ENCODE measurements around the gene LAMA3. TPM values are rescaled to one million over a fixed set of nuclear protein-coding genes. Genes with fewer than 3 reads are reported as not detected.

The LAMA3 gene
- total and polyA plus RNA-seq, 12 donors = 0.89 to 5.3 (median 3.3) TPM

DNA sequence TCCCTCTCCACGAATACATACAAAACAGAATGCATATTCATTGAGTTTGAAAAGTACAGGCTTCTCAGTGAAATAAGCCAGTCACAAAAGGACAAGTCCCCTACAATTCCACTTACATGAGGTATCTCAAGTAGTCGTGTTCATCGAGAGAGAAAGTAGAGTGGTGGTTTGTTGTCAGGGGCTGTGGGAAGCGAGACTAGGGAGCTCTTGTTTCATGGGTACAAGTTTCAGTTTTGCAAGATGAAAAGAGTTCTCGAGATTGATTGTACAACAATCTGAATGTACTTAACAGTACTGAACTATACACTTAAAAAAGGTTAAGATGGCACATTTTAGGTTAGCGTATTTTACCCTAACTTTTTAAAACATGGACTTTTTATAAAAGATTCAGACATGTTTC lies 253.9 kb downstream of the LAMA3 start:
- H3K27me3 ChIP-seq = no peaks in the 10 kb centered on the region
- WGBS, 2 donors = 87 to 89% methylated on average over 6 of the region's 6 CpGs
- H3K4me3 ChIP-seq = no peak overlapping the region
- intact Hi-C loops (cut with DNase I) = no loop called here
- no peak overlapping the region for H3K27ac ChIP-seq
- TF ChIP-seq, protein P1, sequence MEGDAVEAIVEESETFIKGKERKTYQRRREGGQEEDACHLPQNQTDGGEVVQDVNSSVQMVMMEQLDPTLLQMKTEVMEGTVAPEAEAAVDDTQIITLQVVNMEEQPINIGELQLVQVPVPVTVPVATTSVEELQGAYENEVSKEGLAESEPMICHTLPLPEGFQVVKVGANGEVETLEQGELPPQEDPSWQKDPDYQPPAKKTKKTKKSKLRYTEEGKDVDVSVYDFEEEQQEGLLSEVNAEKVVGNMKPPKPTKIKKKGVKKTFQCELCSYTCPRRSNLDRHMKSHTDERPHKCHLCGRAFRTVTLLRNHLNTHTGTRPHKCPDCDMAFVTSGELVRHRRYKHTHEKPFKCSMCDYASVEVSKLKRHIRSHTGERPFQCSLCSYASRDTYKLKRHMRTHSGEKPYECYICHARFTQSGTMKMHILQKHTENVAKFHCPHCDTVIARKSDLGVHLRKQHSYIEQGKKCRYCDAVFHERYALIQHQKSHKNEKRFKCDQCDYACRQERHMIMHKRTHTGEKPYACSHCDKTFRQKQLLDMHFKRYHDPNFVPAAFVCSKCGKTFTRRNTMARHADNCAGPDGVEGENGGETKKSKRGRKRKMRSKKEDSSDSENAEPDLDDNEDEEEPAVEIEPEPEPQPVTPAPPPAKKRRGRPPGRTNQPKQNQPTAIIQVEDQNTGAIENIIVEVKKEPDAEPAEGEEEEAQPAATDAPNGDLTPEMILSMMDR (IDR thresholded peaks at IDR 0.05) = no peak
- H3K36me3 ChIP-seq = peaks cover 0 to 36% (median 0%) of the 10 kb centered on the region in 9 donors
- DNase-seq = no peak
- H3K9me3 ChIP-seq = no peaks in the 10 kb centered on the region
- no peak for ATAC-seq
- H3K4me1 ChIP-seq = peaks cover 0 to 8% (median 0%) of the 10 kb centered on the region in 9 donors

DNA sequence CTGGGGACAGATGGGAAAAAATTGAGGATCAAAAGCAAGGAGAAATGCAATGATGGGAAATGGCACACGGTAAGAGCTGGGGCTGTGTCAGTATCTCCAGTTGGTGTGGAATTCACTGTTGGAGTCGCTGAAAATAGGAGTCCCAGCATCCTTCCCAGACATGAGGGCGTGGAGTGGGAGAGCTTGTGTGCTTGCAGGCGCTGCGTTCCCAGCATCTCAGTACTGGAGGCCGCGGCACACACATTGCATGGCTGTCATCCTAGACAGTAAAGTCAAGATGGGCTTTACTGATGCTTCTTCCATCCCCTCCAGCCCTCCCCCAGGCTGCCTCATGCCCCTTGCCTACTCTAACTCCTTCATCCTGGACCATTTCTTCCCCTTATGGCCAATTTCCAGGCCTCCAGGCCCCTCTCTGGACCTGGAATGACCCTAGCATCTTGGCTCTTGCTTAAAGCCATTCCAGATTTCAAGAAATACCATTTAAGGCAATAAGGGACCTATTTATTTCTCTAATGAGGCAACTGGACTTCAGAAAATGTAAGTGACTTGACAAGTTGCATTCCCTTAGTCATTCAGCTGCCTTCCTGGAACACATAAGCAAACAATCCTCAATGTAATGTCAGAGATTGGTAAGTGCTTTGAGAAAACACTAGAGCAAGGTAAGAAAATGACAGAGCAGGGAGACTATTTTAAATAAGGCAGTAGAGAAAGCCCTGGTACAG lies 254.8 kb downstream of the LAMA3 start:
- no peak for DNase-seq
- Histone ChIP-seq H3K4me1 (peaks cover 0 to 3% (median 0%) of the 10 kb centered on the region in 9 donors), H3K27me3 (no peaks in the 10 kb centered on the region), H3K9me3 (no peaks in the 10 kb centered on the region), H3K27ac (no peak overlapping the region), H3K36me3 (peaks cover 0 to 34% (median 0%) of the 10 kb centered on the region in 9 donors), H3K4me3 (no peak overlapping the region)
- intact Hi-C loops (cut with DNase I) = no loop called here
- 95 to 96% methylated on average over 7 of the region's 7 CpGs for WGBS, 2 donors
- ATAC-seq = no peak
- TF ChIP-seq, protein P1 (IDR thresholded peaks at IDR 0.05) = no peak

DNA sequence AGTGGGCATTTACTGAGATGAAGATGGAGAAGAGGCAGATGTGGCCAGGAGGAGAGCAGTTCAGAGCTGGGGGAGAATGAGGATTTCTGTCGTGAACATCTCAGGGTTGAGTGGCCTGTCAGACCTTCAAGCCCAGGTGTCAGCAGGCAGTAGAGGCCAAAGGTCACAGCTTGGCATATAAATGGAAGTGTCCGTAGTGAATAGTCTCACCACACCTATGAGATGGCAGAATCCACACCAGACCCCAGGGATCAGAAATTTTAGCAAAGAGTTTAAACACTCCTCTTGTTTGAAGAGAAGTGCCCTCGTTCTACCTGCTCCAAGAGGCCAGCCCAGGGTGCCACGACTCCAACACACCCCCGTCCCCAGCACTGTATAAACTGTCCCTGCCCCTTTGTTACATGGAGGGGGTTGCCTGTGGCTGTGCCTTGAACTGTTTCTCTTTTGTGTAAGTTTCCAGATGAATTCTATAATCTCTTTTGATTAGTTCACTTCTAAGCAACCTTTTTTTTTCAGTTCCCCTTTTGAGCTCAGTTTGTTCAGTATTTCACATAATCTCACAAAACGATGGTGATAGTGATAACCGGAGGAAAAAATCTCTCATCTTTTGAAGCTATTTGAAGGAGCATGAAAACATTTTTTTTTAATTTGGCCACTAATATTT lies 256.3 kb downstream of the LAMA3 start:
- ATAC-seq (no peak), DNase-seq (no peak)
- intact Hi-C loops (cut with DNase I) = no loop called here
- H3K4me3 ChIP-seq = no peak overlapping the region
- TF ChIP-seq, protein P1 (IDR thresholded peaks at IDR 0.05) = no peak
- H3K27ac ChIP-seq = no peak overlapping the region
- WGBS, 2 donors = 90 to 93% methylated on average over 7 of the region's 7 CpGs
- peaks cover 0 to 33% (median 0%) of the 10 kb centered on the region in 9 donors for H3K36me3 ChIP-seq
- no peaks in the 10 kb centered on the region for H3K9me3 ChIP-seq
- no peaks in the 10 kb centered on the region for H3K27me3 ChIP-seq
- no peaks in the 10 kb centered on the region for H3K4me1 ChIP-seq

DNA sequence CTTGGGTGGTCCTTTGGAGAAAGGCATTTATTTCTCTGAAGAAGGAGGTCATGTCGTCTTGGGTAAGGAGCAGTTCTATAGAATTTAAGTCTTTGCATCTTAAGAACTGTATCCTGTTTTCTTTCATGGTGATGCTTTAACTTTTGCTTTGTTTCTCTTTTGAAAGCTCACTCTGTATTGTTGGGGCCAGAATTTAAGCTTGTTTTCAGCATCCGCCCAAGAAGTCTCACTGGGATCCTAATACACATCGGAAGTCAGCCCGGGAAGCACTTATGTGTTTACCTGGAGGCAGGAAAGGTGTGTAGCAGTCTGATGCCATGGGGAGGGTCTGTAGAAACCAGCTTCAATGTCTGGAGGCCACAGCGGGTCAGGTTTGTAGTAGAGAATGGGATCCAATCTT lies 260.6 kb downstream of the LAMA3 start:
- 83 to 85% methylated on average over 5 of the region's 5 CpGs for WGBS, 2 donors
- intact Hi-C loops (cut with DNase I) = loop anchor here in 4 of 10 donors (5.0 to 10.0 kb wide), 3 partner anchors 48 to 175 kb away; no protein-coding TSS in a partner anchor
- no peak for DNase-seq

More for the DNA sequence above, 260.6 kb downstream of the LAMA3 start:
- TF ChIP-seq, protein P1 (IDR thresholded peaks at IDR 0.05) = no peak
- Histone ChIP-seq H3K4me1 (no peaks in the 10 kb centered on the region), H3K36me3 (peaks cover 0 to 45% (median 0%) of the 10 kb centered on the region in 9 donors), H3K4me3 (no peak overlapping the region), H3K27me3 (no peaks in the 10 kb centered on the region), H3K27ac (no peak overlapping the region), H3K9me3 (no peaks in the 10 kb centered on the region)
- no peak for ATAC-seq

Data from heart right ventricle (tissue), 16 donors.